ENCODE data around the gene TBX1.
A peak's percentile ranks its signal among the peaks of the same experiment; 100 is the strongest.

Gene TBX1

GRCh38 chr22:19760058-19760950, at the start of gene TBX1:
Gene TBX1, plus strand, starts transcription at chr22:19760778. Its CDS starts 66 bp downstream, at chr22:19760844.
- Mint-ChIP-seq H3K4me1 (peaks cover 27% of the 10 kb centered on the region), H3K9me3 (no peaks in the 10 kb centered on the region), H3K36me3 (ENCODE audit: low read depth) (no peaks in the 10 kb centered on the region), H3K4me3 (peak within 1 kb of the TSS; percentile 83 to 90 (median 83)), H3K27me3 (ENCODE audit: low read depth) (peaks cover 92% of the 10 kb centered on the region), H3K27ac (no peak within 1 kb of the TSS)
- no peak for TF ChIP-seq CTCF (IDR thresholded peaks at IDR 0.05; ENCODE audit: unreplicated experiment in 3 of 3)

GRCh38 chr22:19713245-19713644, 47.3 kb upstream of the TBX1 start:
- Mint-ChIP-seq H3K4me3 (peak overlapping the region; percentile 80 to 86 (median 85)), H3K4me1 (peaks cover 15% of the 10 kb centered on the region), H3K9me3 (no peaks in the 10 kb centered on the region), H3K36me3 (ENCODE audit: low read depth) (no peaks in the 10 kb centered on the region), H3K27ac (peak overlapping the region in 1 of 3 experiments; percentile 69), H3K27me3 (ENCODE audit: low read depth) (peaks cover 18% of the 10 kb centered on the region)
- TF ChIP-seq CTCF (IDR thresholded peaks at IDR 0.05; ENCODE audit: unreplicated experiment in 3 of 3) = no peak

GRCh38 chr22:19713650-19714311, 46.8 kb upstream of the TBX1 start:
- Mint-ChIP-seq H3K4me1 (peaks cover 15% of the 10 kb centered on the region), H3K9me3 (no peaks in the 10 kb centered on the region), H3K27me3 (ENCODE audit: low read depth) (peaks cover 17% of the 10 kb centered on the region), H3K27ac (peak overlapping the region in 1 of 3 experiments; percentile 67), H3K36me3 (ENCODE audit: low read depth) (no peaks in the 10 kb centered on the region), H3K4me3 (peak overlapping the region; percentile 80 to 86 (median 85))
- TF ChIP-seq CTCF (IDR thresholded peaks at IDR 0.05; ENCODE audit: unreplicated experiment in 3 of 3) = no peak

- H3K27me3 Mint-ChIP-seq (ENCODE audit: low read depth) = peaks cover 18% of the 10 kb centered on the region
- TF ChIP-seq CTCF (IDR thresholded peaks at IDR 0.05; ENCODE audit: unreplicated experiment in 3 of 3) = no peak
Measured at GRCh38 chr22:19714312-19715187, 46.0 kb upstream of the TBX1 start, which contains the start of gene SEPTIN5. Gene SEPTIN5, plus strand, starts transcription at chr22:19714503. Its CDS starts 86 bp downstream, at chr22:19714589.

GRCh38 chr22:19715188-19715930, 45.2 kb upstream of the TBX1 start:
- no peak for TF ChIP-seq CTCF (IDR thresholded peaks at IDR 0.05; ENCODE audit: unreplicated experiment in 3 of 3)
- Mint-ChIP-seq H3K36me3 (ENCODE audit: low read depth) (peaks cover 11% of the 10 kb centered on the region), H3K27me3 (ENCODE audit: low read depth) (peaks cover 26% of the 10 kb centered on the region), H3K9me3 (no peaks in the 10 kb centered on the region), H3K4me1 (peaks cover 23% of the 10 kb centered on the region), H3K4me3 (peak overlapping the region; percentile 70 to 85 (median 84)), H3K27ac (no peak overlapping the region)

More at GRCh38 chr22:19714312-19715187, 46.0 kb upstream of the TBX1 start, which contains the start of gene SEPTIN5:
- H3K4me3 Mint-ChIP-seq = peak within 1 kb of the TSS; percentile 80 to 86 (median 85)
- H3K9me3 Mint-ChIP-seq = no peaks in the 10 kb centered on the region
- H3K4me1 Mint-ChIP-seq = peaks cover 17% of the 10 kb centered on the region
- peak within 1 kb of the TSS in 1 of 3 experiments; percentile 67 for H3K27ac Mint-ChIP-seq
- H3K36me3 Mint-ChIP-seq (ENCODE audit: low read depth) = peaks cover 3% of the 10 kb centered on the region
